Lung (tissue), 12 donors: ENCODE results near the gene SENP7. TPM values are rescaled to one million over a fixed set of nuclear protein-coding genes. Genes with fewer than 3 reads are reported as not detected.
A peak's percentile ranks its signal among the peaks of the same experiment; 100 is the strongest.
"Not testable (repeated sequence)": the region's sequence is repeated elsewhere in the genome, so short reads cannot be mapped to it uniquely, and the experiment has no call there.

ENCODE experiments used
- ATAC-seq: fragments of 200-7000 bp; cut with Tn5 transposase; one replicate; pipeline ENCODE4 v1.9.1; 2020; ENCODE audit warnings: moderate number of reproducible peaks; ENCODE audit not compliant: insufficient read depth, low FRiP score
- DNase-seq, 3 donors: peaks; one replicate each; pipeline ENCODE4 v3.0.0-alpha.2; 2013 to 2017
- H3K27ac ChIP-seq, 2 donors: one replicate each; pipeline ENCODE4 v1.5.1; 2013; ENCODE audit warnings: mild to moderate bottlenecking in 2 of 2, moderate library complexity in 2 of 2, control low read depth in 1 of 2, inconsistent platforms in 1 of 2, low read depth in 1 of 2, low read length in 1 of 2
- H3K27me3 ChIP-seq, 3 donors: one replicate each; pipeline ENCODE4 v1.5.1; 2013; ENCODE audit warnings: low read length in 2 of 3; ENCODE audit not compliant: control insufficient read depth in 3 of 3, insufficient read depth in 3 of 3
- H3K36me3 ChIP-seq, 4 donors: one replicate each; pipeline ENCODE4 v1.5.1; 2013; ENCODE audit warnings: low read length in 4 of 4, mild to moderate bottlenecking in 1 of 4, moderate library complexity in 1 of 4; ENCODE audit not compliant: control insufficient read depth in 4 of 4, insufficient read depth in 4 of 4
- H3K4me1 ChIP-seq, 5 donors: one replicate each; pipeline ENCODE4 v1.5.1; 2013; ENCODE audit warnings: low read length in 5 of 5, mild to moderate bottlenecking in 2 of 5, moderate library complexity in 1 of 5; ENCODE audit not compliant: control insufficient read depth in 5 of 5, insufficient read depth in 5 of 5
- H3K4me3 ChIP-seq: one replicate; pipeline ENCODE4 v1.5.1; 2013; ENCODE audit warnings: mild to moderate bottlenecking, control low read depth, moderate library complexity
- H3K9ac ChIP-seq, 2 donors: one replicate each; pipeline ENCODE4 v1.5.1; 2013; ENCODE audit warnings: low read length in 2 of 2, control low read depth in 1 of 2; ENCODE audit not compliant: insufficient read depth in 1 of 2
- H3K9me3 ChIP-seq, 4 donors: one replicate each; pipeline ENCODE4 v1.5.1; 2013; ENCODE audit warnings: low read length in 3 of 4, mild to moderate bottlenecking in 1 of 4, moderate library complexity in 1 of 4; ENCODE audit not compliant: control insufficient read depth in 4 of 4, insufficient read depth in 3 of 4
- WGBS, 2 donors: extraction: QIAGEN DNeasy Blood & Tissue Kit; methylation state at CpG; one replicate each; pipeline ENCODE4 v1.1.7; 2013; 5-methylcytosine and 5-hydroxymethylcytosine counted together
- polyA plus RNA-seq, 2 donors: library from polyadenylated mRNA; stranded (reverse); fragments of 200-250 nt; gene quantifications; one replicate each; pipeline ENCODE4 v1.2.1, GENCODE V29; 2013
- total RNA-seq, 2 donors: library from RNA; depleted of rRNA in 1 of 2; stranded (reverse); fragments of >200 nt in 1 of 2; gene quantifications; one replicate each; pipeline ENCODE4 v1.2.1, GENCODE V29; 2014 to 2021
- TF ChIP-seq, protein P1 (sequence below): IDR thresholded peaks from 2 replicates; pipeline ENCODE4 v1.5.1; 2012; ENCODE audit warnings: mild to moderate bottlenecking; ENCODE audit errors: control extremely low read depth, extremely low read depth
- donor health status: control.
- donor health status: control.
- donor health status: Bipolar disorder and iron deficiency.
- donor health status: healthy.
- donor health status: DM: yes; HTN: yes; CAD: no.

The SENP7 gene
- total and polyA plus RNA-seq, 4 donors: 6.0 to 73.9 (median 11.8) TPM

DNA sequence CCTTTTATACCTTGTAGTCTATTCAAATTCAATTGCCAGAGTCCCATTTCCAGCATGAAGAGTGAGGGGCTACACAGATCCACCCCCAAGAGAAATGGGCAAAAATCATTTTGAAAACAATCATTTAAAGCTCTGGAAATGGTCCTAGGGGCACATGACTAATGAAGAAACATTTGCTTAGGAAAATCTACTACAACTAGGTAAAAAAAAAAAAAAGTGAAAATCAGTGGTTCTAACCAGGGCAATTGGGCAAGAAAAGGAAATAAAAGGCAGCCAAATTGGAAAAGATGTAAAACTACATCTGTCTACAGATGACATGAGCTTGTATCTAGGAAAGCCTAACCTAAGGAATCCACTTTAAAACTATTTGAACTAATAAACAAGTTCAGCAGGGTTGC, 202.0 kb downstream of the SENP7 start:
- Histone ChIP-seq H3K27ac (no peak overlapping the region), H3K9me3 (peaks cover 0 to 13% (median 4%) of the 10 kb centered on the region in 4 donors), H3K9ac (no peak overlapping the region), H3K4me1 (peaks cover 0 to 4% (median 3%) of the 10 kb centered on the region in 5 donors), H3K4me3 (no peak overlapping the region), H3K36me3 (no peaks in the 10 kb centered on the region), H3K27me3 (no peaks in the 10 kb centered on the region)
- ATAC-seq (no peak), DNase-seq (peak in 1 of 3 donors; percentile 5)
- TF ChIP-seq, protein P1, sequence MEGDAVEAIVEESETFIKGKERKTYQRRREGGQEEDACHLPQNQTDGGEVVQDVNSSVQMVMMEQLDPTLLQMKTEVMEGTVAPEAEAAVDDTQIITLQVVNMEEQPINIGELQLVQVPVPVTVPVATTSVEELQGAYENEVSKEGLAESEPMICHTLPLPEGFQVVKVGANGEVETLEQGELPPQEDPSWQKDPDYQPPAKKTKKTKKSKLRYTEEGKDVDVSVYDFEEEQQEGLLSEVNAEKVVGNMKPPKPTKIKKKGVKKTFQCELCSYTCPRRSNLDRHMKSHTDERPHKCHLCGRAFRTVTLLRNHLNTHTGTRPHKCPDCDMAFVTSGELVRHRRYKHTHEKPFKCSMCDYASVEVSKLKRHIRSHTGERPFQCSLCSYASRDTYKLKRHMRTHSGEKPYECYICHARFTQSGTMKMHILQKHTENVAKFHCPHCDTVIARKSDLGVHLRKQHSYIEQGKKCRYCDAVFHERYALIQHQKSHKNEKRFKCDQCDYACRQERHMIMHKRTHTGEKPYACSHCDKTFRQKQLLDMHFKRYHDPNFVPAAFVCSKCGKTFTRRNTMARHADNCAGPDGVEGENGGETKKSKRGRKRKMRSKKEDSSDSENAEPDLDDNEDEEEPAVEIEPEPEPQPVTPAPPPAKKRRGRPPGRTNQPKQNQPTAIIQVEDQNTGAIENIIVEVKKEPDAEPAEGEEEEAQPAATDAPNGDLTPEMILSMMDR: no peak

DNA sequence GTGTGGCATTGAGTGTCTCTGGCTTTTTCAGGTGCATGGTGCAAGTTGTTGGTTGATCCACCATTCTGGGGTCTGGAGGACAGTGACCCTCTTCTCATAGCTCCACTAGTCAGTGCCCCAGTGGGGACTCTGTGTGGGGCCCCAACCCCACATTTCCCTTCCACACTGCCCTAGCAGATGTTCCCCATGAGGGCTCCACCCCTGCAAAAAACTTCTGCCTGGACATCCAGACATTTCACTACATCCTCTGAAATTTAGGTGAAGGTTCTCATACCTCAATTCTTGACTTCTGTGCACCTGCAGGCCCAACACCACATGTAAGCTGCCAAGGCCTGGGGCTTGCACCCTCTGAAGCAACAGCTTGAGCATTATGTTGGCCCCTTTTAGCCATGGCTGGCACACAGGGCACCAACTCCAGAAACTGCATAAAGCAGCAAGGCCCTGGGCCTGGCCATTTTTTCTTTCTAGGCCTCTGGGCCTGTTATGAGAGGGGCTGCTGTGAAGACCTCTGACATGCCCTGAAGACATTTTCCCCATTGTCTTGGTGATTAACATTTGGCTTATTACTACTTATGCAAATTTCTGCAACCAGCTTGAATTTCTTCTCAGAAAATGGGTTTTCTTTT, 204.8 kb downstream of the SENP7 start:
- not testable (repeated sequence) for H3K27ac ChIP-seq, H3K4me1 ChIP-seq, H3K27me3 ChIP-seq, H3K9ac ChIP-seq, H3K4me3 ChIP-seq, H3K36me3 ChIP-seq, DNase-seq, ATAC-seq
- H3K9me3 ChIP-seq: peaks cover 0 to 13% (median 4%) of the 10 kb centered on the region in 4 donors

DNA sequence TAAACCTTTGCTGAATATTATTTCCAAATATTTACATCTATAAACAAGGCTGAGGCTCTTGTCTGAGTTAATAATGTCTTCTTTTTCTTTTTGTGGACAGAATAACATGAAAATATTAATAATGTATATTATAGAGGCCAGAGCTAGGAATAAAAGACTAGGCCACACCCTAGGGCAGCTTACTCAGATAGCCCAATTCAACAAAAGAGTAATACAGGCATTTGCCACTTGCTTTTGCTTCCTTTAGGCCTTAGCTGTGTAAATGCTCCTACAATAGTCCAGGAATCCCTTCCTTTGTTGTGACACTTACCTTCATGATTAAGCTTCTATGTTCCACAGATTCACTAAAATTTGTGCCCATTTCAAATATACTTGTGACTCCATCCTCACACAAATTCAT, 209.2 kb downstream of the SENP7 start:
- ATAC-seq (no peak), DNase-seq (no peak)
- Histone ChIP-seq H3K9ac (no peak overlapping the region), H3K4me1 (no peaks in the 10 kb centered on the region), H3K4me3 (no peak overlapping the region), H3K9me3 (peaks cover 0 to 12% (median 3%) of the 10 kb centered on the region in 4 donors), H3K27me3 (no peaks in the 10 kb centered on the region), H3K36me3 (peaks cover 0 to 3% (median 0%) of the 10 kb centered on the region in 4 donors), H3K27ac (no peak overlapping the region)
- TF ChIP-seq, protein P1: no peak

DNA sequence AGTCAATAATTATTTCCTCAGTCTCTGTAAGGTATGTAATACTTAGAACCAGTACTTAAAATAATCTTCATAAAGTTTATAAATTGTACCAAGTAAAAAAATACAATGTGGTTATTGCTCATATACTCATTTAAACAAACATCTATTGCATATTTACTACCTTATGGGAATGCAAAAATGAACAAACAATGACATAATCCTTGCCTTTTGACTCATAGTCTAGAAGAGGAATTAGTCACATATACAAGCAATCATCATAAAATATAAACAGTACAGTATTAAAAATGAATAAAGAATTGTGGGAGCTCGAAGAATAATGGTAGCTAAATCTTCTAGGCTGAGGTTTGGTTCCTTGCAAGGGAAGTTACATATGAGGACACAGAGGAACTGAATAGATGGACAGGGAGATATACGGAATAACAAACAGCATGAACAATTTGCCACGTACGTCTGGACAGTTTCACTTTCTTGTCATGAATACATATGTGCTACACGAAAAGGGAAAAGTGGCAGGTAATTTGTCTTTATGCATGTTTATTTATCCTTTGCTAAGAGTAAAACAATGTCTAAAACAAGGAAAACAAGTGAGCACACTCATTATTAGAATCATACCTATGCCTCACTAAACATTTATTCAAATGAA, 209.8 kb downstream of the SENP7 start:
- ATAC-seq: no peak
- Histone ChIP-seq H3K9me3 (peaks cover 0 to 9% (median 2%) of the 10 kb centered on the region in 4 donors), H3K9ac (no peak overlapping the region), H3K36me3 (peaks cover 0 to 3% (median 0%) of the 10 kb centered on the region in 4 donors), H3K27me3 (no peaks in the 10 kb centered on the region), H3K27ac (no peak overlapping the region), H3K4me3 (no peak overlapping the region), H3K4me1 (no peaks in the 10 kb centered on the region)
- TF ChIP-seq, protein P1: no peak
- DNase-seq: no peak
- 47 to 60% methylated on average over 5 of the region's 5 CpGs for WGBS, 2 donors
